NOMO-1 treated with DMSO at 0.1 percent for 48 hours (cell line): ENCODE data around the gene GPATCH11.

Experiments
- DNase-seq: peaks from one replicate; lab custom pipeline; 2025; ENCODE audit not compliant: unreplicated experiment; lab: John Stamatoyannopoulos, UW

Gene GPATCH11

DNA sequence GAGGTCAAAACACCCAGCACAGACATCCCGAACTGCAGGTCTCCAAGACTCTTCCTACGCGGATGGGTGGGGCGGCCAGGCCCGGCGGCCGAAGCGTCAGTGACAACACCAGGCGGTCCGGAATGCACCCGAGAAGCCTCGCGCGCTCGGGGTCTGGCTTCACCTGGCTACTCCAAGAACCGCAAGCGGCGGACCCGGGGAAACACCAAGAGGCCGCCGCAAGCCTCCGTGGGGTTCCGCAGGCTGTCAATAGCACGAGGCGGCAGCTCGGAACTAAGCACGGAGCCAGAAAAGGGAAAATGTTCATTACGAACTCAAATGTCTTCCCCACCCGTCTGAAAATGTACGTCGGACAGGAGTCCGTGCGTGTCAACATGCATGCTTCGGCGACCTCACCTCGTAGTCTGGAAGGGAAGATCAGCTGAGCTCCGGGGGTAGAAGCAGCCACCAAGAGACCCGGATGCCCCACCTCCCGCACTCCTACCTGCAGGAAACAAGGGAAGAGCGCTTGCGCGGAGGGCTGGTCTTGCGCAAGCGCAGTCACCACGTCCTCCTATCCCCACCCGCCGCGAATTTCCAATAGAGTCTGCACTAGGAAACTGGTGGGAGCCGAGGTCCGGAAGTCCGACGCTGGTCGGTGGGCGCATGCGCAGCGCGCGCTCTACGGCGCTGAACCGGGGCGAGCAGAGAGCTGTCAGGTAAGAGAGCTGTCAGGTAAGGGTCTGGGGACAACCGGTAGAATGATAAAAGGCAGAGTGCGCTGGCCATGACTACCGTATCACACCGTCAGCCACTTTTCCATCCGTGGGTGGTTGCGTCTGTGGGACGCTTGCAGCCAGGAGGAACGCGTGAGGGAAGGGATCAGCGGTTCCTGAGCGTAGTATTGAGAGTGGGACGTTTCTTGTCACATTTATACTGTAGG lies at the start of gene GPATCH11, which contains the start of gene HEATR5B:
TSS of gene GPATCH11 (plus strand) at position 646 of the 922 bp plus-strand sequence. CDS start 3,864 bp downstream, outside the sequence.
TSS of gene HEATR5B (minus strand) at position 500 of the 922 bp plus-strand sequence. CDS start 958 bp downstream, outside the sequence.
- DNase-seq, result peak; percentile 90

DNA sequence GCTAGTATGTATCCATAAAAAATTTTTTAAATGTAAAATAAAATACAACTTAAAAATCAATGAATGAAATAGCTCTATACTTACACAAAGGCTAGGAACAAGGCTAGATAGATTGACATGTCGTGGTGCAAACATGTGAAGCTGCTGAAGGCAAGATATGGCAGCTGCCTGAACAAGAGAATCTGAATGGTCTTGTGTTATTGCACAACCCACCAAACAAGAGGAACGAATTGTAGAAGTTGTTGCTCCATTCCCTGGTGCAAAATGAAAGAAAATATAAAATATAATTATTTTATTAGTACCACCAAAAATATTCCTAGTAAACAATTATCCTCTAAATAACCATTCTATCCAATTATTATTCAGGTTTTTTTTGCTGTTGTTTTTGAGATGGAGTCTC lies 46.5 kb upstream of the GPATCH11 start:
- DNase-seq, result no peak

GRCh38 chr2:37039580-37039979 lies 44.7 kb upstream of the GPATCH11 start:
- DNase-seq, result peak; percentile 45

DNA sequence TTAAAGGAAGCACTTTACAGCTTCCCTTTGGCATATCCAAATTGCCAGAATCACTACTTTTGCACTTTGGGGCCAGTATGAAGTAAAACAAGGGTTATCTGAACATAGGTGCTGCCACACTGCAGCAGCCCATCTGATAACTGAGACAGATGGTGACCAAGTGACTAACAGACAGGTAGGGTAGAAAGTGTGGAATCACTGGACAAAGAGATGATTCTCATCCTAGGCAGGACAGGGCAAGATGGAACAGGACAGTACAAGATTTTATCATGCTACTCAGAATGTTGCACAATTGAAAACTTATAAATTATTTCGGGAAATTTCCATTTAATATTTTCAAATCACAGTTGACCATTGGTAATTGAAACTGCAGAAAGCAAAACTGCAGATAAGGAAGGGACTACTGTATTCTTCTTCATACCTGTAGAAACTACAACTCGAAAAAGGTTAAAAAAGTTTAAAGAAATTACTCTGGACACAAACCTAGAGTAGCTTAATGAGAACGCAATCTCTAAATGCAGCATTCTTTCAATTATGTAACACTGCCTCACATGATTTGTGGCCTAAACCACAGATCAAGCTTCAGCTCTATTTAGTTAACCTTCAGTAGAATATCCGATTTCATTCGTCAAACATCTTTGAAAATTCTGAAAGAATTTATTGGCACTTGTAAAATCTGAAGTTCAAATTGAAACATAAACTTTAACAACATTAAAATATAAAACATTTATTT lies 31.6 kb upstream of the GPATCH11 start:
- peak; percentile 42 for DNase-seq

DNA sequence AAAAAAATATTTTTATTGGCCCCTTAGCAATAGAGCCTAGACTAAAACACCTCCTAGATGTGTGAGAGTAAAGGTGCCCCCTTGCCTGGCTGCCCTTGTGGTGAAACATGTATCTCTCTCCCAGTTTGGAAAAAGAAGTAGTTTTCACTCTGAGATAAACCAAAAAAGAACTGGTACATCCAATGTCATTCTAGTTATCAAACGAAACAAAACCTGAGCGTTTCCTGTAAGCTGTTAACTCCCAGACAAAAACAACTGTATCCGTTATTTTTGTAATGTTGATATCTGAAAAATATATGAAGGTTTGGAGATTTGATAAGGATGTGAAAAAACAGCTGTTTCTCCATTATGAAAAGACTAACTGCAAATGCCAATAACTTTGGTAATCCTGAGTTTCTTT lies 24.5 kb upstream of the GPATCH11 start:
- DNase-seq, result no peak

- DNase-seq, result no peak
Observed at GRCh38 chr2:37060446-37060845, 23.9 kb upstream of the GPATCH11 start.

- no peak for DNase-seq
Observed at GRCh38 chr2:37061013-37061711, 23.2 kb upstream of the GPATCH11 start.

DNA sequence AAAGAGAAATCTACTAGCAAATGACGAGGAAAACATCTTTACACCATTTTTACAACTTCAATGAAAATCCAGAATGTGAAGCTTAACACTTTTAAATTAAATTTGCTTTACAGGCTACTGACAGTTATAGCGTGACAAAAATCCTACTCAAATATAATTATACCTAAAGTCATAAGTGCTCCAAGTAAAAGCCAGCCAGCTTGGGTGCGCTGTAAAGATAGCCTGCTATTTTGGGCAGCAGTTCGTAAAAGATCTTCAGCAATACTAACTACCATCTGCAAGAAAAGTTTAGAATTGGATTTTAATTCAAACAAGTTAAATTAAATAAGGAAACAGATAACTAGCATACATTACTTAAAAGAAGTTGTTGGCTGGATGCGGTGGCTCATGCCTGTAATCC lies 22.5 kb upstream of the GPATCH11 start:
- no peak for DNase-seq

DNA sequence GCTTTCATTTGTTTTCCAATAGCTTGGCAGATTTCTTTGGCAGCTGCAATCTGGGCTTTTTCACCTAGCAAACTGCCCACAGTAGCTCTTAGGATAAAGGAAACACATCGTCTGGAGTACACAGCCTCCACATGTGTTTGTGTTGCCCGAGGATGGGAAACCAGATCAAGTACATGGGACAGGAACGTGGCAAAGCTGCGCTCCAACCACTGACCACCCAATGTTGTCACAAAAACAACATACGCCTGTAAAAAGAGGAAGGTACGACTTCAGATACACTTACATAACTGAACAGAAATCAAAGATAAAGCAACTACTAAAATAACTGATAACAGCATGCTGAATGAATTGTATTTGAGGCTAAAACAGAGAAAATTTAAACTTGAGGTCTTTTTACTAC lies 15.6 kb upstream of the GPATCH11 start:
- DNase-seq, result no peak

DNA sequence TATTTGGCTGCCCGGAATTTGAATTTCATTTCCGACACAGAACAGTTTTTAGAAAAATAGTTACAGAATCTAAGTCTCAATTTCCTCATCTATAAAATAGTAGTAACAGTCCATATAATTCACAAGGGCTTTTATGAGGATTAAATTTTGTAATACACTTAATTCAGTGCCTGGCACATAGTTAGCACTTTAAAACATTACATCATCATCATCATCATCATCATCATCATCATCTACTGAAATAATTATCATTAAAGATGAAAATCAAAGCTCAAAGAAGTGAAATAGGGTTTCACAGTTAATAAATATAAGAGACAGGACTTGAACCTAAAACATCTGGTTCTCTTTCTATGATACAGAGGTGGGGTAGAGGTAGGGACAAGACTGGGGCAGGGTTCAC lies 13.4 kb upstream of the GPATCH11 start:
- no peak for DNase-seq

DNA sequence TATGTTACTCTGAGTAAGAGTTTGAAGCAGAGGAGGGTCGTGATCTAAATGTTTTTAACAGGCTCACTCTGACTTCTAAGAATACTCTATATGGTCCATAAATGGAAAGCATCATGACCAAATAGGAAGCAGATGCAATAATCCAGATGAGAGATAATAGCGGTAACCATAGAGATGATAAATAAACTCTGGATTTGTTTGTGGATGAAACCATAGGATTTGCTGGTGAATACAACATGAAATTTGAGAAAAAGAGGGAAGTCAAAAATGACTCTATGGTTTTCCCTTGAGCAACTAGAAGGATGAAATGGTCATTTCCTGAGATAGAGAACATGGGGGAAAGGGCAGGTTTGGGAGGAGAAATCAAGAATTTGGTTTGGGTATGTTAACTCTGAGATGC lies 4.1 kb upstream of the GPATCH11 start:
- DNase-seq, result peak; percentile 1

DNA sequence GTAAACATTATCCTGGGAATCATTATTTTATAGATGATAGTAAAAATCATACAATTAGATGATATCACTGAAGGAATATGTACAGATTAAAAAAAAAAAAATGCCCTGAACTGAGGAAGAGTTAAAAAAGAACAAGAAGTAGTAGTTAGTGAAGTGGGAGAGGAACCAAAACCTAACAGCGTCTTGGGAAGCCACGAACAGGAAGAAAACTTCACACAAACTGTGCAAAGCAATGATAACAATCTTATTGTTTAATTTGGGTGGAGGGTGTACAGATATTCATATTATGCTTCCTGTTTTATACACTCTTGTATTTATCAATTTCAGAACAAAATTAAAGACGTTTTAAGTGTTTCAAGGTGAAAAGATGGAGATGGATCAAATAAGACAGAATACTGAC lies 3.6 kb upstream of the GPATCH11 start:
- peak; percentile 28 for DNase-seq

GRCh38 chr2:37084797-37085196 lies 479 bp downstream of the GPATCH11 start:
- DNase-seq, result no peak

DNA sequence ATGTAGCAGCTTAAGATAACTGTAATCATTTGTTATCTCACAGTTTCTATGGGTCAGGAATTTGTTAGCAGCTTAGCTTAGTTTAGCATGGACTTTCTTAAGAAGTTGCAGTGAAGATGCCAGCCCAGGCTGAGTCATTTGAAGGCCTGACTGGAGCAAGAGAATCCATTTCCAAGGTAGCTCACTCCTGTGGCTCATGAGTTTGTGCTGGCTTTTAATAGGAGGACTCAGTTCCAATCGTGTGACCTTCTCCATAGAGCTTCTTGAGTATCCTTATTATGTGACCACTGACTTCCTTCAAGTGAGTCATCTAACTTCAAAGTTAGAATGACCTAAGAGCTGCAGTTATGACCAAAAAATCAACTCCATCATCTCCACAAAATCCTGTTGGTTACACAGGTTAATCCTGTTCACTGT lies 1.4 kb downstream of the GPATCH11 start:
- DNase-seq, result peak; percentile 50

DNA sequence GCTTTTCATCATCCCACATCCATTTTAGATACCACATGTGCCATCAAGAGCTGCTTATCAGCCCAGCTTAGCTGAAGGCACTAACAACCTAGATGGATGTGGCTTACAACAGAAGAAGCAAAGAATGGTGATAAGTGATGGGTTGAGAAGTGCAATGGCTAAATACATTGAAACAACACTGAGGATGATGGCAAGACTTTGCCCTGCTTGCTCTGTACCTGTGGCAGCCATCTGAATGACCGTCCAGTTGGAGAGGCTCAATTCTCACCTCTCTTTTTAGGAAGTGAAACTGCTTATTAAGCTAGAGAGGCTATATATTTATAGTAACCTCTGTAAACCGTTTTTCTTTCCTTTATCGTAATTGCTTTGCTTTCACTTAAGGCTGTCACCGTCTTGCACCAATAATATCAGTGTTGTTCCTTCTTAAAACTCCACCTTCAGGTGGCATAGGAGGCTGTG lies 5.7 kb downstream of the GPATCH11 start:
- DNase-seq, result peak; percentile 80

- peak; percentile 20 for DNase-seq
Observed at GRCh38 chr2:37091873-37092272, 7.6 kb downstream of the GPATCH11 start.

GRCh38 chr2:37096568-37096967 lies 12.2 kb downstream of the GPATCH11 start:
- no peak for DNase-seq

- DNase-seq, result no peak
Observed at GRCh38 chr2:37098416-37099118, 14.2 kb downstream of the GPATCH11 start.

GRCh38 chr2:37100054-37100453 lies 15.7 kb downstream of the GPATCH11 start:
- DNase-seq, result no peak

DNA sequence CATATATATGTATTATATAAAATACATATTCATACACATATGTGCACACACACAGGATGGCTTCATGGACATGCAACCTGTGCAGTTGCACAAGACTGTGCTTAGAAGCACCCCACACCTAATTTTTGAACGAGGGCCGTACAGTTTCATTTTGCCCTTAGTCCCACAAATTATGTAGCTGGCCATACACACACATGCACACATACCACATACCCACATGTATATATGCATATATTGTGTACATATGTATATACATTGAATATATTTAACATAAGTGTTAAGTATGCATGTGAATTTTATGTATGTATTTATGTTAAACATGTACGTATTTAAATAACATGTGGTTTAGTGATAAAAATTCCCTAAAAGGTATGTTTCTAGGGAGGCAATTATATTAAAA lies 18.3 kb downstream of the GPATCH11 start:
- no peak for DNase-seq

DNA sequence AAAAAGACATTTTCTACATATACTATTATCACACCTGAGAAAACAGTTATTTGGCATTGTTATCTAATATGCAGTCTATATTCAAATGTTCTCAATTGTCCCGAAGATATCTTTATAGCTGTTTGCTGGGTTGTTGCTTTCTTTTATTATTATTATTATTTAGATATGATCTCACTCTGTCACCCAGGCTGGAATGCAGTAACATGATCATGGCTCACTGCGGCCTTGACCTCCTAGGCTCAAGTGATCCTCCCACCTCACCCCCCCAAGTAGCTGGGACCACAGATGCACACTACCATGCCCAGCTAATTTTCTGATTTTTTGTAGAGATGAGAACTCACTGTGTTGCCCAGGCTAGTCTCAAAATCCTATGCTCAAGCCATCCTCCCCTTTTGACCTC lies 19.9 kb downstream of the GPATCH11 start:
- no peak for DNase-seq
